Measurements from ENCODE around the gene PRAME.
A peak's percentile ranks its signal among the peaks of the same experiment; 100 is the strongest.
"Not testable (repeated sequence)": the region's sequence is repeated elsewhere in the genome, so short reads cannot be mapped to it uniquely, and the experiment has no call there.

PRAME gene

DNA sequence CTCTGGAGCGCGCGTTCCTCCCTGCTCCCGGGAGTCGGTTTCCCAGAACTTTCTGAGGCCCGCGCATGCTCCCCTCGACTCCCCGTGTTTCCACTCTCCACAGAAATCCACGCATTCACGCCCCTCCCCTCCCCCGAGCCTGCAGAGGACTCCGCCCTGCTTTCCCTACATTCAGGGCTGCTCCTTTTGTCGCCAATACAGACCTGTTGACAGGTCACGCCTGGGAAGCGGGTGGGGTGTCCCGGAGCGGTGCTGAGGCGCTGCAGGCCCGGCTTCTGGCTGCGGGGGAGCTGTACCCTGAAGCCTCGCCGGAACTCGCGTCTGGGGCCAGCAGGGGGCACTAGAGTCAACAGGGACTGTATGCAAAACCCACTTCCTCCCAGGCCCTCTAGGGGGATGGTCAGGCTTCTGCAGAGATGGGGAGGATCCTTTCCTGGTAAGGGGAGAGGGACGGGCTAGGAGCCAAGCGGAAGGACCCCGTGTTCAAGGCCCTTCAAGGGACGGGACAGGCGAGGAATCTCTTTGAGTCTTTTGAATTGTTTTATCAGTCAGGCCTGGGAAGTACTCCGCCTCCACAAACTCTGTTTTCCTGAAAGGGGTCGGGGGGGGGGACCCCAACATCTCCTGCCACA is at the start of gene PRAME:
Gene PRAME, minus strand, starts transcription at position 294 of the 632 bp plus-strand sequence. CDS start 2,433 bp downstream, outside the sequence.
- peak; percentile 4 to 37 for DNase-seq

DNA sequence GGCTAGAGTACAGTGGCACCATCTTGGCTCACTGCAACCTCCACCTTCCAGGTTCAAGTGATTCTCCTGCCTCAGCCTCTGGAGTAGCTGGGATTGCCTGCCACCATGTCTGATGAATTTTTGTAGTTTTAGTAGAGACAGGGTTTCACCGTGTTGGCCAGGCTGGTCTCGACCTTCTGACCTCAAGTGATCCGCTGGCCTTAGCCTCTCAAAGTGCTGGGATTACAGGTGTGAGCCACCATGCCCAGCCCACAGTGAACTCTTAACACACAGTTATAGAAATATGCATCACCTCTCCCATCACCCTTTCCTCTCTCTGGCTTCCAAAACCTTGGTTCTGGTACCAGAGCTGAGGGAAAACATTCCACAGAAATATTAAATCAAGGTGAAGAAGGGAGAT is 49.0 kb upstream of the PRAME start:
- DNase-seq, result not testable (repeated sequence)

DNA sequence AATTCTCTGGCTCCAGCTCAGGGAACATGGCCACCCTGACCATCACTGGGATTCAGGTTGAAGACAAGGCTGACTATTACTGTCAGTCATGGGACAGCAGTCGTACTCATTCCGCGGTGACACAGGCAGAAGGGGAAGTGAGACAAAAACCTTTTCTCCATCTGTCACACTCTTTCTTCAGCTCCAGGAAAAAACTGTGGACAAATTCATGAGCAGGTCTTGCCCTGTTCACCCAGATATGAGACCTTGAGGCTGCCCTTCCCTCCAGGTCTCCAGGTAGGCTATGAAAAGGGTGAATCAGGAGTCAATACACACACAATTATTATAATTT is 46.0 kb upstream of the PRAME start:
- DNase-seq, result no peak

DNA sequence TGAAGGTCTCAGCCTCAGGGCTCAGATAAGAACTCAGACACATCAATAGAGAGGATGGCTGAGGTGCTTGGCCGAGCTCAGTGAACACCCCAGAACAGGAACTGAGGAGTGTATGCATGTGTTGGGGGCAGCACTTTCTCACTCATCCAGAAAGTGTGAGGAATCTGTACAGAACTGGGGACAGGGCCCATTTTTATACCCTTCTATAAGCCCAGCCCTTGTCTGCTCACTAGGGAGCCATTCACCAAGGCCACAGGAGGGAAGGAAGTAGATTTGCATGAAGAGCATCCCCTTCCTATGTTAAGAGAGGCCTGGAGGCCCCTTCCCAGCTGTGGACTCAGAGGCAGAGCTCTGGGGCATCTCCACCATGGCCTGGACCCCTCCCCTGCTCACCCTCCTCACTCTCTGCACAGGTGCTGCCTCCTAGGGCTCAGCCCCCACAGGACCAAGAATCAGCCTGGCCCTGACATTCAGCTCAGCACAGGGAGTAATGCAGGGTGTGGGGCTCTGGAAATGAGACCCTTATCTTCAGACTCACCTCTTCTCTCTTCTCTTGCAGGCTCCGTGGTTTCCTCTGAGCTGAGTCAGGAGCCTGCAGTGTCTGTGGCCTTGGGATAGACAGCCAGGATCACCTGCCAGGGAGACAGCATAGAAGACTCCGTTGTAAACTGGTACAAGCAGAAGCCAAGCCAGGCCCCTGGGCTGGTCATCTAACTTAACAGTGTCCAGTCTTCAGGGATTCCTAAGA is 45.4 kb upstream of the PRAME start:
- no peak for DNase-seq

DNA sequence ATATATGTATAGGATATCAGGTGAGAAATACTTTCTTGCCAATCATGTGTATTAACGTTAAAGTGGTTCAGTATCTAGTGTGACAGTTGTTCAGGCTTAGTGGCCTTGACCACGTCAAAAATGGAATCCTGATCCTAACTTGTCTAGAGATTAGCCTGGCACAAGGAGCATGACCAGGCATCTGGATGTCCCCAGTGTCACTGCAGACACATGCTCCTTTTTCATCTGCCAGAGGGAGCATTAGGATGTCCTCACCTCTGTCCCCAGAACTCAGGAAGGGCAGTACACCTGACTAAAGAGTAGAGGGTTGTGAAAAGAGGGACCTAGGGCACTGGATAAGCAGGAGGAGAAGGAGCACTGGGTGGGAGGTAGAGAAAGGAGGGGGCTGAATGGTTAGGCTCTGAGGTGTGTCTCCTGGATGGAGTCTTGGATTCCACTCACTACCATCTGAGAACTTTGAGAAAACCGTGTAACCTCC is 44.4 kb upstream of the PRAME start:
- DNase-seq, result no peak

DNA sequence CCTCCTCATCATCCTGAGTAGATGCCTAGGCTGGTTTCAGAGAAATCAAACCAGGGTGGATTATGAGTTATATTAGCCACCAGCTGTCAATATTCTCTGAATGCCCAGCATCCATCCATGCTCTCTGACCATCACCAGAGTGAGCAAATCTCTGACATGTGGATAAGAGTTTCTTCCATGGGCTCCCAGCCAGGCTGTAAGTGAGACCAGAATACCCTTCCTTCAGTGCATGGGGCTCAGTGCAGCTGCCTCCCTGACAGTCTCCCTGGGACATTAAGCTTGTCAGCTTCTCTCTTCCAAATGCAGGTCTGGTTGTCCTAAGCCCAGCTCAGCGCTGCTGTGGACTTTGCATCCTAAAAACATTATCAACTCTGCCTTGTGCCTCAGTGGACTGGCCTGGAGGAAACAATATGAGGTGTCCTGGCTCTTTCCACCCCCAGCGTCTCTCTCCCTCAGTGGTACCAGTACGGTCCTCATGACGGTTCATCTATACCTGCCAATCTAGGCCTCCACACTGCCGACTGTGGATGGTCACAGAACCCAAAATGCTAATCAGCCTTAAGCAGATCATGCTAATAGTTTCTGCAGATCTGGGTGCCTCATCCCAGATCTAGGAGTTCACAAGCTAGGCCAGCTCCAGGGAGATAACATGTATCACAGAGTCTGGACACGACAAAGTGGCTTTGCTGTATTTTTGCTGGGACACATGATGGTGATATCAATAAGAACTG is 41.6 kb upstream of the PRAME start:
- no peak for DNase-seq

GRCh38 chr22:22599248-22599647 is 40.2 kb upstream of the PRAME start:
- DNase-seq, result no peak

DNA sequence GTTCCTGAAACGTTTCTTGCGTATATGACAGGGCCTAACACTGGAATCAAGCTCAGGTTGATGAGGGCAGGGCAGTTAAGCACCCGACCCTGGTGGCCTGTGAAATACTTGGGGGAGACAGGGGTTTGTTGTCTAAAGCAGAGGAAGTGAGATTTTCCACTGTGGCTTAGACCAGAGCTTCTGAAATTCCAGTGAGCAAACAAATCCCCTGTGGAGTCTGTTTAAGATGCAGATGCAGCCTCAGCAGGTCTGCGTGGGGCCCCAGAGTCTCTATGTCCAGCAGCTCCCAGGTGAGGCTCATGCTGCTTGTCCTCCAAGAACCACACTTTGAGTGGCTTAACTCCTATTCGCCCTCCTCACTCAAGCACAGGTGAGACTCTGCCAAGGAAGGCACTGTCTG is 39.1 kb upstream of the PRAME start:
- no peak for DNase-seq

DNA sequence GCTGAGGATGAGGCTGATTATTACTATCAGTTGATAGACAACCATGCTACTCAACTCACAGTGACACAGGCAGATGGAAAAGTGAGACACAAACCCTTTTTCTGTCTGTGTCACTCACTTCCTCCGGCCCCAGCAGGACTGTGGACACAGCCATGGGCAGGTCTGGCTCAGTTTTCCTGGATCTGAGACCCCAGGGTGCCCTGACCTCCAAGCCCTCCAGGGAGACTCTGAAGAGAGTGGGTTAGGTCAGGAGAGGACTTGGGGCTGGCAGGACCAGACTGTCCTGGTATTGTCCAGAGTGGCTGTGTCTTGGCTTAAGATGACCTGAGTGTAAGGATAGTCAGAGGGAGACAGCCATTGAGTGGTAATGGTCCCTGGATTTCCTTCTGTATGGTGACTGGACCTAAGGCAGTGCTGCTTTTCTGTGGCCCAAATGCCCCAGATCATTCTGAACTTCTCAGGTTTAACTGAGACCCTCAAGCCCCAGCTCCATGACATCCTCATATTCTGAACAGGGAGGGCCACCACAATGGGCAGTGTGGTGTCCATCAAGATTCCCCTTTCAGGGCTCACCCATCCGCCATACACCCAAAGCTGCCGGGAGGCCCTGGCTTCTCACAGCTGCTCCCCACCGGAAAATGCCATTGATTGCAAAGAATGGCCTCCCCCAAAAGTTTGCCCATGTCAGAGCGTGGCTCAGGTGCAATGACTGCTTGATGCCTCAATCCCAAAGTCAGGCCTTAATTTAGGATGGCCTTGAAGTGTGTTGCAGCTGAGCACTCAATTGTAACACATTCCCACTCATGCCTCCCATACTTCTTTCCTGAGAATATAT is 36.2 kb upstream of the PRAME start:
- no peak for DNase-seq

GRCh38 chr22:22593964-22594656 is 35.0 kb upstream of the PRAME start:
- DNase-seq, result peak in 1 of 2 experiments; percentile 19

DNA sequence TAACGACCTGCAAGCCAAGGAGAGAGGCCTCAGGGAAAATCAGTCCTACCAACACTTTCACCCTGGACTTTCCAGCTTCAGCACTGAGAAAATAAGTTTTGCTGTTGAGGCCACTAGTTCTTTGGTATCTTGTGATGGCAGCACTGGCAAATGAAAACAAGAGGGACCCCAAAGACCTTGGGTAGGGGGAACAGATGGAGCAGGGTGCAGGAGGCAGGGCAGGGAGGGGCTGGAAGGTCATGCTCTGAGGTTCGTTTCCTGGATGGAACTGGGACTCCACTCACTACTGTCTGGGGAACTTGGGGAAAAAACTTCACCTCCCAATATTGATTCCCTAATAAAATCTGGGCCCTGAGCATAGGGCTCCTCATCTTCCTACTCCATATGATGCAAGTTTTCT is 34.2 kb upstream of the PRAME start:
- DNase-seq, result no peak

- no peak for DNase-seq
Observed at GRCh38 chr22:22591348-22592299, 32.6 kb upstream of the PRAME start.

GRCh38 chr22:22590136-22590891 is 31.2 kb upstream of the PRAME start:
- DNase-seq, result no peak

DNA sequence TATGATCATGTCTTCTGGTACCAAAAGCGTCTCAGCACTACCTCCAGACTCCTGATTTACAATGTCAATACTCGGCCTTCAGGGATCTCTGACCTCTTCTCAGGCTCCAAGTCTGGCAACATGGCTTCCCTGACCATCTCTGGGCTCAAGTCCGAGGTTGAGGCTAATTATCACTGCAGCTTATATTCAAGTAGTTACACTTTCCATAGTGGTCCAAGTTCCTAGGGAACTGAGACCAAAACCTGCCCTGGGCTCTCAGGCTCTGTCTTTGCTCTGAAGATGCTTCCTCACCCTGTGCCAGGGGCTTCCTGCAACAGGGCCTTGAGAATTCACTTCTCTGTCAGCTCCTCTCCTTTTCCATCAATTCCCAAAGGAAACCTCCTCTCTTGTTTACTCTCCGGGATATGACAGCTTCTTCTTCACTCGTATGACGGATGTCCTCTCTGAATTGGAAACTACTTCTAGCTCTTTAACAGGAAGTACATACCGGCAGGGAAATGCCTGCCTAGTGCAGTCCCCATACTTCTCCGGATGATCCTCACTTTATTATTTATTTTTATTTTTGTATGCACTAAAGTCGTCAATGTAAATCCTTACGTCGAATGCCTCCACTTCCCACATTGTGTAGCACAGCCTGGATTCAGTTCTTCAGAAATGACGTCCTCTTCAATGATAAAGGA is 29.6 kb upstream of the PRAME start:
- no peak for DNase-seq

DNA sequence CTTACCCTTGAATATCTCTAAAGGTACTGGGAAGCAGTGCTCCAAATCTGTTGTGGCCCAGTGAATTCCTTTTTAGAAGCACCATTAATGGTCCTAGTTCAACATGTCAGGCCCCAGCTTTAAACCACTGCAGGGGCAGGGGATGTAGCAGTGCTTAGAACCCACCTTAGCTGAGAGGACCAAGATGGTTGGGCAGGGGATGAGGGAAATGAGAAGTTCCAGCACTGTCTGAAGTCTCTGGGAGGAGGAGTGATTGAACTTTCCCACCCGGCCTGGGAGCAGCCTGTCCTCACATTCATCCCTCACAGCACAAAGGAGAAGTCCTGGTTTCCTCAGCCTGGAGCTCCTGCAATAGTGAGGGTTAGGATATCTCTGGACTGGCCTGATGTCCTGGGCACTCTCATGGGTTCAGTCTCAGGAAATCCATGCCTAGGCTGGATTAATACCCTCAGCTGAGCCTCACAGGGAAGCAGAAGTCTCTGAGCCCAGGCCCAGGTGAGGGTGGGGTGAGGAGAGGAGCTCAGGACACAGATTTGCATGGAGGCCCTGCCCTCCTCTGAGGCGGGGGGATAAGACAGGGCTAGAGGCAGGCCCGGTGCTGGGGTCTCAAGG is 28.6 kb upstream of the PRAME start:
- no peak for DNase-seq

- DNase-seq, result no peak
Observed at GRCh38 chr22:22584722-22585121, 25.7 kb upstream of the PRAME start.

DNA sequence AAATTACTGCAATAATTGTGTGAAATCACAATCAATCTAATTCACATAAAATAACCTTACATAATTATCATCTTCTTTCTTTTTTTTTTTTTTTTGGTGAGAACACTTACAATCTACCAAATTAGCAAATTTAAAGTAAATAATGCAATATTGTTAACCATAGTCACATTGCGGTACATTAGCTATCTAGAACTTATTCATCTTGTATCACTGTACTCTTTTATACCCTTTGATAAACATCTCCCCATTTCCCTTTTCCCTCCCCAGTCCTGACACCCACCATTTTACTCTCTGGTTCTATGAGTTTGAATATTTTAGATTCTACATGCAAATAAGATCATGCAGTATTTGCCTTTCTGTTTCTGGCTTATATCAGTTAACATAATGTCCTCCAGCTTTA is 24.0 kb upstream of the PRAME start:
- DNase-seq, result no peak

DNA sequence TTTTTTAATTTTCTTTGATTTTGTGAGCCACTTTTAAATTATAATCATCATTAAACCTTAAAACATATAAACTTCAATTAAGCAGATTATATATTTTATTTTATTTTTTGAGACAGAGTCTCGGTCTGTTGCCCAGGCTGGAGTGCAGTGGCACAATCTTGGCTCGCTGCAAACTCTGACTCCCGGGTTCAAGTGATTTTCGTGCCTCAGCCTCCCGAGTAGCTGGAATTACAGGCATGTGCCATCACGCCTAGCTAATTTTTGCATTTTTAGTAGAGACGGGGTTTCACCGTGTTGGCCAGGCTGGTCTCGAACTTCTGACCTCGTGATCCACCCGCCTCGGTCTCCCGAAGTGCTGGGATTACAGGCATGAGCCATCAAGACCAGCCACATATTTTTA is 22.5 kb upstream of the PRAME start:
- DNase-seq, result not testable (repeated sequence)

GRCh38 chr22:22579869-22580604 is 21.0 kb upstream of the PRAME start:
- DNase-seq, result no peak

All from NCI-H187 (cell line).